WI38 (cell line): ENCODE data around the gene LCN10.
"Not testable (repeated sequence)": the region's sequence is repeated elsewhere in the genome, so short reads cannot be mapped to it uniquely, and the experiment has no call there.

Source experiments
- H3K4me3 ChIP-seq: 2 replicates; pipeline ENCODE4 v1.5.1; 2011; ENCODE audit warnings: low read depth, mild to moderate bottlenecking, control low read depth, low read length
- TF ChIP-seq, protein P1 (sequence below): IDR thresholded peaks from 2 replicates; pipeline ENCODE4 v1.5.1; 2012; ENCODE audit warnings: low read depth, mild to moderate bottlenecking, control low read depth, low read length

Gene LCN10

DNA sequence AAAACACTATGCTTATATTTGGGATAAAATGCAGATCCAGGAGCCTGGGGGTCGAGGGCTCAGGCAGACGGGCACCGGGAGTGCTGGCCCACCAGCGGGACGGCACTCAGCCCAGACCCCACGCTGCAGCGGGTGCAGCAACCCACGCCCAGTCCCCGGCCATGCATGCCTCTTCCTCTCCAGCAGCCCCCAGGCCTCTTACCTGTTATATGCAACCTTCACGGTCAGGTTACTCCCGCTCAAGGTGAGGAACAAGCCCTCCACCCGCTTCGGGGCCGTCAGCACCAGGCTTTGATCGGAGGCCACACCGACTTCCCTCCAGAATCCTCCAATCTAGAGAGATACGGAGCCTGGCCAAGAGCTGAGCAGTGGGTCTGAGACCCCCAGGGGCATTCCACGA, 14.1 kb upstream of the LCN10 start:
- TF ChIP-seq, protein P1, sequence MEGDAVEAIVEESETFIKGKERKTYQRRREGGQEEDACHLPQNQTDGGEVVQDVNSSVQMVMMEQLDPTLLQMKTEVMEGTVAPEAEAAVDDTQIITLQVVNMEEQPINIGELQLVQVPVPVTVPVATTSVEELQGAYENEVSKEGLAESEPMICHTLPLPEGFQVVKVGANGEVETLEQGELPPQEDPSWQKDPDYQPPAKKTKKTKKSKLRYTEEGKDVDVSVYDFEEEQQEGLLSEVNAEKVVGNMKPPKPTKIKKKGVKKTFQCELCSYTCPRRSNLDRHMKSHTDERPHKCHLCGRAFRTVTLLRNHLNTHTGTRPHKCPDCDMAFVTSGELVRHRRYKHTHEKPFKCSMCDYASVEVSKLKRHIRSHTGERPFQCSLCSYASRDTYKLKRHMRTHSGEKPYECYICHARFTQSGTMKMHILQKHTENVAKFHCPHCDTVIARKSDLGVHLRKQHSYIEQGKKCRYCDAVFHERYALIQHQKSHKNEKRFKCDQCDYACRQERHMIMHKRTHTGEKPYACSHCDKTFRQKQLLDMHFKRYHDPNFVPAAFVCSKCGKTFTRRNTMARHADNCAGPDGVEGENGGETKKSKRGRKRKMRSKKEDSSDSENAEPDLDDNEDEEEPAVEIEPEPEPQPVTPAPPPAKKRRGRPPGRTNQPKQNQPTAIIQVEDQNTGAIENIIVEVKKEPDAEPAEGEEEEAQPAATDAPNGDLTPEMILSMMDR, result no peak
- H3K4me3 ChIP-seq, result no peak overlapping the region

DNA sequence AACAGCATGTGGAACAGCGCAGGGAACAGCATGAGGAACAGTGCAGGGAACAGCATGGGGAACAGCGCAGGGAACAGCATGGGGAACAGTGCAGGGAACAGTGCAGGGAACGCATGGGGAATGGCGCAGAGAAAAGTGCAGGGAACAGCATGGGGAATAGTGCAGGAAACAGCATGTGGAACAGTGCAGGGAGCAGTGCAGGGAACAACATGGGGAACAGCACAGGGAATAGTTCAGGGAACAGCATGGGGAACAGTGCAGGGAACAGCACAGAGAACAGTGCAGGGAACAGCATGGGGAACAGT, 13.3 kb upstream of the LCN10 start:
- H3K4me3 ChIP-seq, result no peak overlapping the region
- TF ChIP-seq, protein P1, result no peak

DNA sequence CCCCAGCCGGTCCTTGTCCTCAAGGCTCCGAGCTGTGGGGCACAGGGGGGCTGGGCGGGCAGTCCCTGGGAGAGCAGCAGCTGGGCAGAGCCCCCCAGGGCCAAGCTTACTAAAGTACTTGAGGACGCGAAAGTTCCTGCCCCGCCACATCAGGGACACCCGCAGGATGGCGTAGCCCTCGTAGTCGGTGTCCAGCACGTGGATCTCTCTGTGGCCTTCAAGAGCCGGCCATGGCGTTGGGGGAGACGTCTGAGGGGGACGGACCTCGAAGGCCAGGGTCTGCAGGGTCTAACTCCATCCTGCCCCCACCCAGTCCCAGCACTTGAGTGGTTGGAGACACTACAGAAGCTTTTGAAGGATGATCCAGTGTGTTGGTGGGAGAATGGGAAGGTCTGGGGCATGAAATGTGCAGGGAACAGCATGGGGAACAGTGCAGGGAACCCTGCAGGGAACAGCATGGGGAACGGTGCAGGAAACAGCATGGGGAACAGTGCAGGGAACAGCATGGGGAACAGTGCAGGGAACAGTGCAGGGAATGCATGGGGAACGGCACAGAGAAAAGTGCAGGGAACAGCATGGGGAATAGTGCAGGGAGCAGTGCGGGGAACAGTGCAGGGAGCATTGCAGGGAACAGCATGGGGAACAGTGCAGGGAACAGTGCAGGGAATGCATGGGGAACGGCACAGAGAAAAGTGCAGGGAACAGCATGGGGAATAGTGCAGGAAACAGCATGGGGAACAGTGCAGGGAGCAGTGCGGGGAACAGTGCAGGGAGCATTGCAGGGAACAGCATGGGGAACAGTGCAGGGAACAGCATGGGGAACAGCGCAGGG, 12.8 kb upstream of the LCN10 start:
- not testable (repeated sequence) for H3K4me3 ChIP-seq

DNA sequence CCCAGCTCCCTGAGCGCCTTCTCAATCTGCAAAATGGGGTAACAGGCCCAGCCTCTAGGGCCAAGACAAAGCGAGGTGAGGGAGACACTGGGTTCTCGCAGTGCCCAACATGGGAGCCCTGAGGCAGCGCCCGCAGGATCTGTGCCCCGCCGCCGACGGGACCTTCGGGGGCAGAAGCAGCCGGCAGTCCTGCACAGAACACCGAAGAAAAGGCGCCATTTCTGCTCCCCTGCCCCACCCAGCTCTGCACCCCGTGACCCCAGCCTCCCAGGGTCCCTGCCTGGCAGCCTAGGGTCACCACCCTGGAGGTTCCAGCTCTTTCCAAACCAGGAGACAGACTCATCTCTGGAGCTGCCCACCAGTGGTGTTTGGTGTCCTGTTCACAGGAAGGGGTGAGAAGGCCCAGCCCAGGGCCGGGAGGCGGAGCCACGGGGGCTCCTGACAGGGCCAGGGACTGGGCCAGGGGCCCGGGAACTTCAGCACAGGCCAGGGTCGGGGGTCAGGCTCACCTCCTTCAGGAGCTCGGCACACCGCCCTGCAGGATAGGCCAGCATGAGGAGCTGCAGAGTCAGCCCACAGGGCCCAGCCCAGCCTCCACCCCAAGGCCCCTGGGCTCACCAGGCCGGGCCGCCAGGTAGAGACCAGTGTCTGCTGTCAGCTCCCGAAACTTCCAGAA, 12.0 kb upstream of the LCN10 start:
- TF ChIP-seq, protein P1, result no peak
- no peak overlapping the region for H3K4me3 ChIP-seq

DNA sequence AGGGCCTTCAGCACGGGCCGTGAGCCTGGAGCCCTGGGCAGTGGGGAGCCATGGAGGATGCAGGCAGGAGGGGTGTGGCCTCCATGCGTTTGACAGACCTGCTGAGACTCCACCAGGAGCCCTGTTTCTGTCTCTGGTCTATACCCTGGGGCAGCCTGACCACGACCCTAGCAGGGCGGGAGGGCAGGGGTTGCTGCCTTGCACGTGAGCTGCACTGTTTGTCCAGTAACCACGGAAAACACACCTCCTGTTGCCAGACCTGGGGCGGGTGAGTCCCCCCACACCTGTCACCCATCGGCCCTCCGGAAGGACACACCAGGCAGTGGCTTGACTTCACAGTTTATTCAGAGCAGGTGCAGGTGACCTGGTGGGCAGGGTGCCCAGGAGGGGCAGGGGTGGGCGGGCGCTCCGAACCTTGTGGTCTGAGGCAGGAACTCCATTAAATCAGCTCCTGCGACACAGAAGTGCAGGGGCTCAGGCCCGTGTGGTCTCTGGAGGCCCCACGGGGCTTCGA, 11.4 kb upstream of the LCN10 start:
- no peak overlapping the region for H3K4me3 ChIP-seq
- TF ChIP-seq, protein P1, result no peak

DNA sequence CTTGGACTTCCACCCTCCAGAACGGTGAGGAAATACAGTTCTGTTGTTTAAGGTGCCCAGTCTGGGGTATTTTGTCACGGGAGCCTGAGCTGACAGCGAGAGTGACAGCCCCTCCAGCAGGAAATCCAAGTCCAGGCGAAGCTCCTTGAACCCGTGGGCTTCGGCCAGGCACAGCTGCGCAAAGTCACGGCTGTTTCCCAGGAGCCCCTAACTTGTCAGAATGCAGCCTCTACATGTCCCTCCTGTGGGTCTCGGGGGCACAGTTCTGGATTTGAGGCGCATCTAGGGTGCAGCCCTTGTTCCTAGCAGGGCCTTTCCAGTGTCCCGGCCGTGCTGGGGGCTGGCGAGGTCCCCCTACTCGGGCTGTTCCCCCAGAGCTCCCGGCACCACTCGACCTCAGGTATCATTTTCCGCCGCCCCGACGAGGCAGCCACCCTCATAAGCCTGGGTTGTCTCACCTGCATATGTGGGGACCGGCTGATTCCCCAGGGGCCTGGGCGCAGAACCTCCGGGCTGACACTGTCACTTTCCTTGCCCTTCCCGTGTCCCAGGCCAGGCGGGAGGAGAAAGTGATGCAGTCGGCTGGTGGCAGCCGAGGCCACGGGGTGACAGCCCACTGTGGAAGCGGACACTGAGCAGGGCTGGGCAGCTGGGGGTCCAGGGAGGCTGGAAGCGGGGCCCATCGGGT, 10.8 kb upstream of the LCN10 start:
- H3K4me3 ChIP-seq, result no peak overlapping the region
- TF ChIP-seq, protein P1, result no peak

DNA sequence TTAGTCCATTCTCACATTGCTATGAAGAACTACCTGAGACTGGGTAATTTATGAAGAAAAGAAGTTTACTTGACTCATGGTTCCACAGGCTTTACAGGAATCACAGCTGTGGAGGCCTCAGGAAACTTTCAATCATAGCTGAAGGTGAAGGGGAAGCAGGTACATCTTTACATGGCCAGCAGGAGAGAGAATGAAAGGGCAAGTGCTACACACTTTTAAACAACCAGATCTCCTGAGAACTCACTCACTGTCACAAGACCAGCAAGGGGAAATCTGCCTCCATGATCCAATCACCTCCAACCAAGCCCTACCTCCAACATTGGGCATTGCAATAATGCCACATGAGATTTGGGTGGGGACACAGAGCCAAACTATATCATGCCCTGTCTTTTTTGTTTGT, 9.1 kb upstream of the LCN10 start:
- TF ChIP-seq, protein P1, result no peak
- H3K4me3 ChIP-seq, result no peak overlapping the region
